ENCODE data around the gene MAPKAP1.

The MAPKAP1 gene

GRCh38 chr9:125440411-125440810 lies 266.6 kb downstream of the MAPKAP1 start:
- TF ChIP-seq CTCF (IDR thresholded peaks at IDR 0.05), result no peak

- TF ChIP-seq CTCF (IDR thresholded peaks at IDR 0.05), result no peak
Measured at GRCh38 chr9:125439434-125440272, 267.4 kb downstream of the MAPKAP1 start.

- no peak for TF ChIP-seq CTCF (IDR thresholded peaks at IDR 0.05)
Measured at GRCh38 chr9:125438506-125439433, 268.2 kb downstream of the MAPKAP1 start.

GRCh38 chr9:125437771-125438221 lies 269.2 kb downstream of the MAPKAP1 start:
- TF ChIP-seq CTCF (IDR thresholded peaks at IDR 0.05), result no peak

- no peak for TF ChIP-seq CTCF (IDR thresholded peaks at IDR 0.05)
Measured at GRCh38 chr9:125436613-125437443, 270.2 kb downstream of the MAPKAP1 start.

- no peak for TF ChIP-seq CTCF (IDR thresholded peaks at IDR 0.05)
Measured at GRCh38 chr9:125435776-125436612, 271.0 kb downstream of the MAPKAP1 start.
